GM12874 (cell line): ENCODE results near the gene OR6K6.

ENCODE experiments used
- TF ChIP-seq, protein P1 (sequence below): IDR thresholded peaks from 2 replicates; pipeline ENCODE4 v1.5.1; 2011; ENCODE audit warnings: low read depth, mild to moderate bottlenecking, control low read depth, low read length, moderate library complexity; ENCODE audit not compliant: insufficient read depth

The OR6K6 gene

DNA sequence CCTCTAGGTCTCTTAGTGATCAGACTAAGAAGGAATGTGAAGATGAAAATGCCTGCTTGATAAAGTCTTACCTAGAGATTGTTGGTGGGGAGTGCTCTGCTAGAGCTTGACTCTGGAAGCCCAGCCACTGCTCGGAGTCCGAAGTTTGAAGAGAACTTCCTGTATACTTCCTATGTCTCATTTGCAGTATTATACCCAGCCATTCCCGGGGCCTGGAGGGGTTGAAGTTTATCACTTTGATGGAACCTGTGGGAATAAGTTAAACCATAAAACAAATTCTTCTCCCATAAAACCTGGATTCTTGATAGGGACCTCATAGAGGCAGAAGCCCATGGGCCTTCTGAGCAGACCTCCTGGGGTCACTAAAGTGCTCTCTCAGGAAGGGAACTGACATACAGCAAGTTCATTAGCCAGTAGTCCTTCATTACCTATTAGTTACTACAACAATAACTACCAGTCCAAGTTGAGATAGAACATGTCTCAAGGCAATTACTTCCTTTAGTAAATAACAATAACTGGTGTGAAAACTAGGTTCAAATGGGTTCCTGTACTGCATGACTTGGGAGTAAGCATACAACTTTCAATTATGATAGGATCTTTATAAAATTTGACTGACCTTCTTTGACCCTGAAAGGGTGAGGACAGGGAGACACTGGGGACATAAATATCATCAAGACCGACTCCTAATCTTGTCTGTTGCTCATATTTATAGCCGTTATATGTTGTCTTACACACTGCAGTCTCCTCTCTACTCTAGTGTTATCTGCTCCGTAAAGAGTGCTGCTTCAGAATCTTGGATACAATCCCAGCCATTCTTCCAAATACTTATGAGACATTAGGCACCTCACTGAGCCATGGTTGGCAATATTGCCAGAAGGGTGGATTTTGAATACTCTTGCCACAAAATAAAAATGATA lies 17.7 kb downstream of the OR6K6 start, which contains the start of gene OR6N1:
Gene OR6N1 (minus strand): TSS at position 246 of the 917 bp plus-strand sequence. CDS start 5,513 bp downstream, outside the sequence.
- TF ChIP-seq, protein P1, sequence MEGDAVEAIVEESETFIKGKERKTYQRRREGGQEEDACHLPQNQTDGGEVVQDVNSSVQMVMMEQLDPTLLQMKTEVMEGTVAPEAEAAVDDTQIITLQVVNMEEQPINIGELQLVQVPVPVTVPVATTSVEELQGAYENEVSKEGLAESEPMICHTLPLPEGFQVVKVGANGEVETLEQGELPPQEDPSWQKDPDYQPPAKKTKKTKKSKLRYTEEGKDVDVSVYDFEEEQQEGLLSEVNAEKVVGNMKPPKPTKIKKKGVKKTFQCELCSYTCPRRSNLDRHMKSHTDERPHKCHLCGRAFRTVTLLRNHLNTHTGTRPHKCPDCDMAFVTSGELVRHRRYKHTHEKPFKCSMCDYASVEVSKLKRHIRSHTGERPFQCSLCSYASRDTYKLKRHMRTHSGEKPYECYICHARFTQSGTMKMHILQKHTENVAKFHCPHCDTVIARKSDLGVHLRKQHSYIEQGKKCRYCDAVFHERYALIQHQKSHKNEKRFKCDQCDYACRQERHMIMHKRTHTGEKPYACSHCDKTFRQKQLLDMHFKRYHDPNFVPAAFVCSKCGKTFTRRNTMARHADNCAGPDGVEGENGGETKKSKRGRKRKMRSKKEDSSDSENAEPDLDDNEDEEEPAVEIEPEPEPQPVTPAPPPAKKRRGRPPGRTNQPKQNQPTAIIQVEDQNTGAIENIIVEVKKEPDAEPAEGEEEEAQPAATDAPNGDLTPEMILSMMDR, result no peak

DNA sequence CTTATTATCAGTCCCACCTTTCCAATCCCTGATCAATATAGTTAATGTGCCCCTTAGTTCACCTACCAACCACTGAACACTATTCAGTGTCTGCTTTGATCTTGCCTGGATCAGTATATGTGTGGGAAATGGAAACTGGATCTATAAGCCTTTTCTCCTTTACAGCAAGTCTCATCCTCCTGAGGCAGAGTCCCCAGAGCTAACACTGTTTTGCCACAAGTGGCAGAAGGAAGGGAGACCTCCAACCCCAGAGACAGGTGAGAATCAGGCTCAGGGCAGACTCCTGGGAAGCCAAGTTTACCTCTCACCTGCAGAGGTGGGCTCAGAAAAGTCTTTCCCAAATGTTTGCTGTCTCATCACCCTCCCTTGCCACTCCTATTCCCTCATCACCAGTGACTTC lies 26.6 kb downstream of the OR6K6 start, which contains the start of gene OR6N2:
Gene OR6N2 (minus strand): TSS at position 101 of the 400 bp plus-strand sequence. CDS start 3,569 bp downstream, outside the sequence.
- TF ChIP-seq, protein P1, result no peak

DNA sequence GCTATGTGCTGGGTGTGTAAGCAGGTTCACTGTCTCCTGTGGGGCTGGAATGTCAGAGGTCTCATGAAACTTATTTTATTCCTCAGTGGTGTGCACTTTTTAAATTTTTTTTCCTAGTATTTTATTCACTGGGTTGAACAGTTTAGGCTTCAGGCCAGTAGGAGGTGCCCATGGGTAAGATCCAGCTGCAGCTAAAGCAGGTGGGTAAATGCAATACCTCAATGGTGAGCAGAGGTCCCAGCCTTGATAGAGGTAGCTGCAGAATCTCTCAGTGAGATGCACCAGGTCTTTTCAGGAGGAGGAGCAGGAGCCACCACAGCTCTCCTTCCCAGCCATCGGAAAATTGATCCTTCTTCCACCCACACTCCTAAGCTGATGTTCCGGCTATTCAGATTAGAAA lies 39.1 kb downstream of the OR6K6 start:
- TF ChIP-seq, protein P1, result peak; percentile 55; the same call in 1 of the 2 replicates

DNA sequence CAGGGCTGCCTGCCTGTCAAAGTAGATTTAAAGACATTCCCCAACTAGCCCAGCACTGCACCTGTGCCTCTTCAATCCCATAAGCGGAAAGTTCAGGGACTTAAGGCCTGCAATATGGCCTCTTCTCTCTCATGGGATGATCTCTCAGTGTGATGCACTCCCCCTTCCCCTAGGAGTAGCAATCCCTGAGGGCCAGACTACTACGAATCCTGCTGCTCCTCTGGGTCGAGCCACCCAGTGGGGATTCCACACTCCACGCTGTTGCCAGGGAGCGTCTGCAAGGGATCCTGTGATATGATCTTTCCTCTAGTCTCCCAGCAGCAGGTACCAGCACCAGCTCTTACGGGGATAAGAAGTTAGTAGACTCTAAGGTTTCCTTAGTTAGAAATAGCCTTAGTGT lies 39.7 kb downstream of the OR6K6 start:
- TF ChIP-seq, protein P1, result no peak

DNA sequence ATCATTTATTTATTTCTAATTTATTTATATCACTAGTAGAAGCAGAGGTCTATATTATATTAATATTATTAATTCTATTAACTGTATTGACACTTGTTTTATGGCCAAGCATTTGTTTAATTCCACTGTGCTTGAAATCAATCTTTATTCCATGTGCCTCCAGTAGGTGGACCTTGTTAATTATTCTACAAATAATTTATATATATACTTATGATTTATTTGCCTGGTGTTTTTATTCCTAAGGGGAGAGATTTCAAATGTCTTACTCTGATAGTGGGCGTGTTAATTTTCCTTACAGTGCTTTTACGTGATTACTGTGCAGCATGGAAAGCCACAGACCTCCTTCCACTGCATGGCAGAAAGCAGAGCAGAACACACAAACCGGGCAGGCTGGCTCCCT lies 44.0 kb downstream of the OR6K6 start:
- TF ChIP-seq, protein P1, result no peak

DNA sequence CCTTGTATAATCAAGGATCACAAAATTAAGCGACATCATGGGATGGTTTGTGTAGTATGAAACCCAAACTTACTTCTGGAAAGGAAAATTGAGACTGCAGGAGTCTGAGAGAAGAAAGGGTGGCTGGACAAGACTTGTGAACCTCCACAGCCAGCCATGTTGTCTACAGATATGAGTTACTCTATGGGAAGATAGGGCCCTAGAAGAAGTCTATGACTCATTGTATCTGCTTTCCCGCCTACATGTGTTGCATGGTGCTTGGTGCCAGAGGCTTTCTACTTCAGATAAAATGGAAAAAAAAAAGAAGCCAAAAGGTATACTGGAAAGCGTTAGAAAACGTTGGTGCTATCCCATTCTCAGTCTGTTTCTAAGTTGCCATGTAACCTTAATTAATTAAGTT lies 45.2 kb downstream of the OR6K6 start:
- TF ChIP-seq, protein P1, result no peak

DNA sequence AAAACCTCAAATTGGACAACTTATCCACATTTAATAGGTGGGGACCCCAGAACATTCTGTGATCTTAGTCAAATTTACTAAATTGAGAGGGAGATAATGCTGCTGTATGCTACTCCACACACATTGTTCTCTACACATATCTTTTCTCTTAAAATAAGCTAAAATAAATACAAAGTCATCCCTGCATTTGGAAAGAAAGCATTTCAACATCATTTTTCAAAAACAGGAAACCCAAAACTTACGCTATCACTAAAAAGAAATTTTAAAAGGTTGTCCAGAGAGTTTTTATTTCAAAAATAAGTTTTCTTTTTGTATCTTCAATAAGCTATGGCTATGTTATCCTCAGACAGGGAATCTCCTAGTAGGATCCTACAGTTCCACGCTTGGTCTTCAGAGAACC lies 46.0 kb downstream of the OR6K6 start:
- TF ChIP-seq, protein P1, result no peak
